Osteocyte (in vitro differentiated cells): Measurements from ENCODE around the gene PGAM5. TPM values are rescaled to one million over a fixed set of nuclear protein-coding genes. Genes with fewer than 3 reads are reported as not detected.

ENCODE experiments used
- DNase-seq: peaks from one replicate; pipeline ENCODE4 v3.0.0; 2021; ENCODE audit warnings: mixed read lengths; ENCODE audit not compliant: unreplicated experiment; ENCODE audit errors: extremely low spot score
- H3K27ac Mint-ChIP-seq: one replicate; pipeline ENCODE4 v1.8.0; 2021; ENCODE audit warnings: mild to moderate bottlenecking, mixed read lengths; ENCODE audit not compliant: unreplicated experiment
- H3K27me3 Mint-ChIP-seq: one replicate; pipeline ENCODE4 v1.8.0; 2021; ENCODE audit warnings: mixed read lengths; ENCODE audit not compliant: unreplicated experiment
- H3K36me3 Mint-ChIP-seq: one replicate; pipeline ENCODE4 v1.8.0; 2021; ENCODE audit warnings: mixed read lengths; ENCODE audit not compliant: unreplicated experiment
- H3K4me1 Mint-ChIP-seq: one replicate; pipeline ENCODE4 v1.8.0; 2021; ENCODE audit warnings: mixed read lengths; ENCODE audit not compliant: unreplicated experiment
- H3K4me3 Mint-ChIP-seq: one replicate; pipeline ENCODE4 v1.8.0; 2021; ENCODE audit warnings: mild to moderate bottlenecking, moderate library complexity, mixed read lengths; ENCODE audit not compliant: unreplicated experiment
- H3K9me3 Mint-ChIP-seq: one replicate; pipeline ENCODE4 v1.8.0; 2021; ENCODE audit warnings: mixed read lengths; ENCODE audit not compliant: unreplicated experiment
- CTCF ChIP-seq: fragments of 200-600 bp; sonication (generic); IDR thresholded peaks from 2 replicates; pipeline ENCODE4 v1.5.0; 2021; ENCODE audit warnings: antibody characterized with exemption, mild to moderate bottlenecking, moderate library complexity
- total RNA-seq: library from RNA; stranded (reverse); gene quantifications from 2 replicates; pipeline ENCODE4 v1.2.1, GENCODE V29; 2021

The PGAM5 gene
- total RNA-seq, 1 donor from 2014 or later: 24.5 TPM

- peaks cover 14% of the 10 kb centered on the region for H3K4me1 Mint-ChIP-seq
- DNase-seq: no peak
- no peaks in the 10 kb centered on the region for H3K9me3 Mint-ChIP-seq
- peak overlapping the region; percentile 82 for H3K4me3 Mint-ChIP-seq
- H3K27me3 Mint-ChIP-seq: no peaks in the 10 kb centered on the region
- no peaks in the 10 kb centered on the region for H3K36me3 Mint-ChIP-seq
- TF ChIP-seq CTCF: no peak
- H3K27ac Mint-ChIP-seq: peak overlapping the region; percentile 54
These were observed 618 bp upstream of the PGAM5 start for GRCh38 chr12:132710043-132710404.

- no peaks in the 10 kb centered on the region for H3K36me3 Mint-ChIP-seq
- peaks cover 14% of the 10 kb centered on the region for H3K4me1 Mint-ChIP-seq
- H3K27me3 Mint-ChIP-seq: no peaks in the 10 kb centered on the region
- no peak for DNase-seq
- H3K27ac Mint-ChIP-seq: peak overlapping the region; percentile 18
- H3K9me3 Mint-ChIP-seq: no peaks in the 10 kb centered on the region
- H3K4me3 Mint-ChIP-seq: peak overlapping the region; percentile 79
- TF ChIP-seq CTCF: no peak
These were observed 620 bp downstream of the PGAM5 start for GRCh38 chr12:132711080-132711843.

GRCh38 chr12:132713123-132713522, 2.5 kb downstream of the PGAM5 start:
- no peak overlapping the region for H3K27ac Mint-ChIP-seq
- peaks cover 14% of the 10 kb centered on the region for H3K4me1 Mint-ChIP-seq
- H3K4me3 Mint-ChIP-seq: no peak overlapping the region
- peaks cover 3% of the 10 kb centered on the region for H3K36me3 Mint-ChIP-seq
- H3K9me3 Mint-ChIP-seq: no peaks in the 10 kb centered on the region
- no peaks in the 10 kb centered on the region for H3K27me3 Mint-ChIP-seq
- no peak for TF ChIP-seq CTCF
- DNase-seq: no peak

- DNase-seq: no peak
- no peak overlapping the region for H3K4me3 Mint-ChIP-seq
- H3K36me3 Mint-ChIP-seq: peaks cover 11% of the 10 kb centered on the region
- no peaks in the 10 kb centered on the region for H3K9me3 Mint-ChIP-seq
- peaks cover 10% of the 10 kb centered on the region for H3K4me1 Mint-ChIP-seq
- TF ChIP-seq CTCF: no peak
- no peaks in the 10 kb centered on the region for H3K27me3 Mint-ChIP-seq
- no peak overlapping the region for H3K27ac Mint-ChIP-seq
These were observed 5.2 kb downstream of the PGAM5 start for GRCh38 chr12:132715874-132716273.

- Mint-ChIP-seq H3K27me3 (no peaks in the 10 kb centered on the region), H3K36me3 (peaks cover 13% of the 10 kb centered on the region), H3K27ac (no peak overlapping the region), H3K4me1 (peaks cover 8% of the 10 kb centered on the region), H3K9me3 (no peaks in the 10 kb centered on the region), H3K4me3 (no peak overlapping the region)
- no peak for DNase-seq
- TF ChIP-seq CTCF: no peak
These were observed 5.7 kb downstream of the PGAM5 start for GRCh38 chr12:132716356-132716755.
